ENCODE data around the gene SDS.

DNA sequence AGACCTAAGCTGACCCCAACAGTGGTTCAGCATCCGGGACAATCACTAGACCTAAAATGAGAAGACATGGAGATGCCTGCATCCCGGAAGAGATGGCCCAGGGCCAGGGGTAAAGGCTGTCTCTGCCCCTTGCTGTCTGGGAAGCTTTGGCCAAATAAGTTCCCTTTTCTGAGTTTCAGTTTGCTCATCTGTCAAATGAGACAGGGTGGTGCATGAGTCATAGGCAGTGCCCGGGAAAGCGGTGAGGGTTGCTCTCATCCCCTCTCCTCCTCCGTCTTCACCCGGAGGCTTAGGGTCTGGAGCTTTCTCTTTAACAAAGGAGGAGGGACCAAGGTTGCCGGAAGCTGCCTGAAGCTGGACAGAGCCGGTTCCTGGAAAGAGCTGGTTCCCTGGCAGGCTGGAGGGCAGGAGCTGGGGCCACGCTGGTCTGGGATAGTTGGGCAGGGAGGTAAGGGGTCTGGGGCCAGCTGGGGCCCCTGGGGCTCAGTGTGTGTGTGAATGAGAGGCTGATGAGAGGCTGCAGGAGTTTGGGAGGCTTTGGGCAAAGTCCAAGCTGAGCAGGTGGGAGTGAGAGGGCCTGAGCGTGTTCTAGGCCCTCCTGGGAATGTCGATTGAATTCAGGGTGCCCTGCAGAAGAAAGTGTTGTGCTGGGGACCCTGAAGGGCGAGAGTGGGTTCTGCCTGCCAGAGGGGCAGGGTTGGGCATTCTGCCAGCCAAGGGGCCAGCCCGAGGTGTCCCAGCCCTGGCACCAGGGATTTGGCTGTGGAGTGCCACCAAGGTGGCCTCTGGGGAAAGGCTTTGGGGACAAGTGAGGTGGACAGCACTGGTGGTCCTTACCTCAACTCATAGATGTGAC lies 18.6 kb upstream of the SDS start, which contains the start of gene SDSL:
- no peak for TF ChIP-seq RARB (CRISPR knock-in tag; IDR thresholded peaks at IDR 0.05)
- TF ChIP-seq CREB5 (CRISPR knock-in tag; IDR thresholded peaks at IDR 0.05; ENCODE audit: low read depth) = no peak
- no peak for TF ChIP-seq ZC3H10 (CRISPR knock-in tag; IDR thresholded peaks at IDR 0.05)
